GM11168 (cell line): ENCODE measurements around the gene PISD.

Source experiments
- in situ Hi-C: fragments of 300-500 bp; cut with MboI; formaldehyde crosslinking; loops from one replicate; pipeline ENCODE4 v1.12.0; 2022; ENCODE audit warnings: low sequenced_read_pairs; ENCODE audit not compliant: unreplicated experiment

Gene PISD

GRCh38 chr22:31653944-31654343 is 8.1 kb downstream of the PISD start:
- in situ Hi-C loops, result no loop called here

DNA sequence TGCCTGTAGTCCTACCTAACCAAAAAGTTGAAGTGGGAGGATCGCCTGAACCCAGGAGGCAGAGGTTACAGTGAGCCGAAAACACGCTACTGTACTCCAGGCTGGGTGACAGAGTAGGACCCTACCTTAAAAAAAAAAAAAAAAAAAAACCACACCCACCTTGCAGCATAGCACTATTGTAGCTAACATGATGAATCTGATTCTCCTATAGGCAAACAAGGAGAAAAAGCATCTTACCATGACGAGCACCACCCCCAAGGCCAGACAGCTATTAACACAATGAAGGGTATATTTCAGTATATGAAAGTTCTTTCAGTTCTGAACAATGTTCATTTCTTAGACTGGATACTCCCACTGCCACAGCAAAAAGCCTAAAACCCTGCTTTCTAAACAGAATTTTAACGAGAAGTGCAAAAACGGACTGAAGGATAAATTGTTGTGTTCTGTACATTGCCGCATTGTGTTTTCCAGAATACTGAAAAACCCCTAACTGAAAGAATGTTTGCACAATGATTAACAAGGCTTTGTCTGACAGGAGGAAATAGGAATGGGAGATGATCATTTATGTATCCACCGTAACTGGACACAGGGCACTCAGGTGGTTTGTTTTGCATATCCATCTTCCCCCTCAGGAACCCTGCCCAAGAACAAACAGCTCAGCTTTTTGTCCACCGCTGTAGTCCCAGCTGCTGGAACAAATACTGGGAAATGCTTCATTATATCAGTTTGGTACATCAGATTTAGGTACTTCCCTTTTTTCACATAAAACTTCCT is 8.9 kb downstream of the PISD start:
- in situ Hi-C loops, result no loop called here

GRCh38 chr22:31652088-31652487 is 9.9 kb downstream of the PISD start:
- in situ Hi-C loops, result no loop called here

- in situ Hi-C loops, result no loop called here
These were observed 10.4 kb downstream of the PISD start for GRCh38 chr22:31651664-31652063.

GRCh38 chr22:31650391-31650790 is 11.6 kb downstream of the PISD start:
- in situ Hi-C loops, result no loop called here

GRCh38 chr22:31647523-31648320 is 14.3 kb downstream of the PISD start:
- in situ Hi-C loops, result no loop called here

GRCh38 chr22:31647066-31647465 is 14.9 kb downstream of the PISD start:
- in situ Hi-C loops, result no loop called here

GRCh38 chr22:31646186-31647019 is 15.6 kb downstream of the PISD start:
- in situ Hi-C loops, result no loop called here

- in situ Hi-C loops, result no loop called here
These were observed 22.5 kb downstream of the PISD start for GRCh38 chr22:31639436-31640039.

- in situ Hi-C loops, result no loop called here
These were observed 24.0 kb downstream of the PISD start for GRCh38 chr22:31637891-31638618.

DNA sequence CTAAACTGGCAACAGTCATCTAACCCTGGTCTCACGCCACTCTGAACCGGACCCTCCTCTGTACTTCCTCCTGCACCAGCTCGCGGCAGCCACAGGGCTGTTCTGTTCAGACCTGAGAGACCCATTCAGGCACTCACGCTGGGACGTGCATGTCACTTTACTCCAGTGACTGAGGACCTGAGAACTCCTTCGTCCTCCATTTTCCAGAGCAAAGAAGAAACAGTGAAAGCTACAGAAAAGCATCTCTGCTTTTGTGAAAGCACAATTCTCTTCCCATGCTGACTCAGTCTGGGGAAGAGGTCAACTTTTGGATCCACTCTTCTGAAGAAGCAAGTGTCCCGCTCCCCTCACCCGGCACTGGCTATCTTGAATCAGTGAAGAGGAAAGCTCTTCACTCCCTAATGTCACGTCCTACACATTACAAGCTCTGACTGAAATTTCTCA is 24.5 kb downstream of the PISD start:
- in situ Hi-C loops, result no loop called here

GRCh38 chr22:31635638-31636306 is 26.2 kb downstream of the PISD start:
- in situ Hi-C loops, result no loop called here

DNA sequence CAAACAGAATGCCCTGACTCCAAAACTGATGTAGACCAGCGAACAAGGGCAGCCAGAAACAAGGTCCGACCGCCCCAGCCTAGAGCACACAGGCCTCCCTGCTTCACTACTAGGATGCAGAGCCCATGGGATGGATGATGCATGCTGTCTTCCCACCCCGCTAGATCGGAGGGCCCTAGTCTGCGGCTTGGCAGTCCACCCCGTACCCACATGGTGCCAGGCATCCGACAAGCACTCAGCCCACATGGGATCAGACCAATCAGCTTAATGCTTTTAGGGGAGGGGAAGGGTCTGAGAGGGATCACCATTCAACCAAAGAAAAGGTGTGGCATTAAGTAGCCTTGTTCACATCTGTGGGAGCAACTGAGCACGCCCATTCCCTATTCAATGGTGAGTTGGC is 30.6 kb downstream of the PISD start:
- in situ Hi-C loops, result no loop called here

DNA sequence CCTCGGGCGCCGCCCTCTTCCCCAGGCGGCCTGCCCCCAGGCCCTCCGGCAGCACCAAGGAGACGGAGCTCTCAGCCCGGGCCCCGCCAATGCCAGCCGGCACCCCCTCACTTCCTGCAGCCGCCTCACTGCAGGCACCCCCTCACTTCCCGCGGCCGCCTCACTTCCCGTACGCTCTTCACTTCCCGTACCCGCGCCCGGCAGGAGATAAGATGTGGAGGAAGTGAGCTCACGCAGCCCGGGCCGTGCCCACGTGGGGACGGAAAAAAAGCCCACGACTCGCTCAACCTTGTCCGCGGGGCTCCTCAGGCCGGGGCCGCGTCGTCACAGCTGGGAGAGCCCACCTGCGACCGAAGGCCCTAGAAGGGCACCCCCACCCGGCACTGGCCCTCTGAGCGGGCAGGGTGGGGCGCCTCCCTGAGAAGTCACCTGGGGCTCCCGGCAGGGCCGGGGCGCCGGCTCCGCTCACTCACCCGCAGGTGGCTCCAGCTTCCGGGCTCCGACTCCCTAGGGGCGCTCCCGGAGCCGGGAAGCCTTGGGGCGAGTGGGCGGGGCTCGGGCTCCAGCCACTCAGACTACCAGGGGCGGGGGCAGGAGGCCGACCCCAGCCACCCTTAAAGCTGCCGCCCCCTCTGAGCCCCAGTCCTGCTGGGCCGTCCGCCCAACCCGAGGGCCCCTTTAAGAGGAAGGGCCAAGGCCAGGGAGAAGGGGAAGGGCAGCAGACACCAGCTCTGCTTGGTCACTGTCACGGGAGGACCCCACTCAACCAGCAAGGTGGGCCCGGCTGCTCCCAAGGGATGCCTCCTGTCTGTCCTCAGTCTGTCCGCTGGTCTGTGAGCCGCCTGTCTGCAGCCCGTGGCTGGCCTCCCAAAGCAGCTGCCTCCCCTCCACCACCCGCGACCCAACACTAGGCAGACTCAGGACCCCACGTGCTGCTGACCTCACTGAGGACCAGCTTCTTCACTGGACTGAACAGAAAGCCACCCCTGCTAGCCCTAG is 31.4 kb downstream of the PISD start:
- in situ Hi-C loops, result no loop called here

DNA sequence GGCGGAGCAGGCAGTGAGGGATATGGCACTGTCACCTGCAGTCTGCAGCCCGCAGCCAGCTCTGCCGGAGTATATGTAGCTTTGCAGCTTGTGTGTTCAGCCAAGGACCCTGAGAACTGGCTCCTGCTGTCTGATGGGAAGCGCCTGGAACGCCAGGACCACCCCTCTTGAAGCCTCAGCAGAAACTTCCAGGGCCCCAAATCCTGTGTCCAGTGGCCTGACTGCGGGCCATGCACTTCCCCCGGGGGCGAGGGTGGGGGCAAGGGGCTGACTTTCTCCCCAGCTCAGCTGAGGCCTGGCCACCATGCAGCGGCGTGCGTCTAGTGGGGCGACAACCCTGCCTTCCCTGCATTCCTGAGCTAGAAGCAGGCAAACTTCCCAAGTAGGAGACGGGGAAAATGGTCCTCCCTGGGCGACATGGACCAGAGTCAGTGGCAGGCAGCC is 32.3 kb downstream of the PISD start:
- in situ Hi-C loops, result no loop called here

- in situ Hi-C loops, result no loop called here
These were observed 32.9 kb downstream of the PISD start for GRCh38 chr22:31628969-31629708.

DNA sequence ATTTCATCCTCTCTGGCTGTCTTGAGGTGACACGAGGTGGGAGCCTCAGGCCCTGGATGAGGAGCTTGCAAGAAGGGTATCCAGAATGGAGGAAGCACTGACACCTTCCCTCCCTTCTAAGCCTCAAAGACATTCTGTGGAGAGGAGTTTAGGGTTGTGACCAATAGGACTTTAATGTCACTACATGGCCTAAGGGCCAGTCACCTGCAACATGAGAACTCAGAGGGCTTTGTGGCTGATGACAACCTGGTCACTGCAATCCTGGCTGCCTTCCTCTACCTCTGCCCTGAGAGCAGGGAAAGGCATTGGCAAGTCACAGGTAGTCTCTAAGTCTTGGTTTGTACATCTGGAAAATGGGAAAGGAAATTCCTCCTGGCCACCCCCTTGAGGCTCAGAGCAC is 33.7 kb downstream of the PISD start:
- in situ Hi-C loops, result no loop called here
